Measurements from ENCODE around the gene DMD. TPM values are rescaled to one million over a fixed set of nuclear protein-coding genes. Genes with fewer than 3 reads are reported as not detected.

DMD gene
- total and polyA plus RNA-seq, 2 of the 8 experiments (the other 6 are each of a cell fraction or from before 2014, with no cell fraction given): 4.8 to 7.4 TPM

DNA sequence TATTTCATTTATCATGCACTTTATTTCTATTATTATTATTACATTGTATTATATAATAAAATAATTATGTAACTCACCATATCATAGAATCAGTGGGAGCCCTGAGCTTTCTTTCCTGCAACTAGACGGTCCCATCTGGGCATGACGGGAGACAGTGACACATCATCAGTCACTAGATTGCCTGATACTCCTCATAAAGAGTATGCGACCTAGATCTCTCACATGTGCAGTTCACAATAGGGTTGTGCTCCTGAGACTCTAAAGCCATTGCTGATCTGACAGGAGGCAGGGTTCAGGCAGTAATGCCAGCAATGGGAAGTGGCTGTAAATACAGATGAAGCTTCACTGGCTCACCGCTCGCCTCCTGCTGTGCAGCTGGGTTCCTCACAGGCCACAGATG, 62.3 kb downstream of the DMD start (continued):
- TF ChIP-seq CTBP2 (IDR thresholded peaks at IDR 0.05; ENCODE audit: borderline replicate concordance, insufficient read depth, insufficient read length, low read length) (no peak), FOSL1 (IDR thresholded peaks at IDR 0.05; ENCODE audit: insufficient read depth, low read depth, low read length) (no peak)
- TF ChIP-seq, protein P1, sequence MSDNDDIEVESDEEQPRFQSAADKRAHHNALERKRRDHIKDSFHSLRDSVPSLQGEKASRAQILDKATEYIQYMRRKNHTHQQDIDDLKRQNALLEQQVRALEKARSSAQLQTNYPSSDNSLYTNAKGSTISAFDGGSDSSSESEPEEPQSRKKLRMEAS (IDR thresholded peaks at IDR 0.05): no peak

Data from H1 (cell line).